HG02840 (cell line): Measurements from ENCODE around the gene KLRB1.
"Not testable (repeated sequence)": the region's sequence is repeated elsewhere in the genome, so short reads cannot be mapped to it uniquely, and the experiment has no call there.

Experiments used
- ATAC-seq: cut with Tn5 transposase; IDR thresholded peaks from one replicate; pipeline ENCODE4 v1.9.1; 2021; ENCODE audit warnings: mild to moderate bottlenecking, moderate library complexity, moderate number of reproducible peaks; ENCODE audit not compliant: unreplicated experiment, low FRiP score

The KLRB1 gene

GRCh38 chr12:9607716-9608115 is at the start of gene KLRB1:
Gene KLRB1, minus strand, starts transcription at chr12:9607916. Its CDS starts 77 bp downstream, at chr12:9607839.
- no peak for ATAC-seq

- no peak for ATAC-seq
These were observed 43.6 kb upstream of the KLRB1 start for GRCh38 chr12:9651265-9651729.

- ATAC-seq = no peak
These were observed 42.4 kb upstream of the KLRB1 start for GRCh38 chr12:9650151-9650576.

GRCh38 chr12:9649532-9649940 is 41.8 kb upstream of the KLRB1 start:
- ATAC-seq = no peak

- ATAC-seq = no peak
These were observed 41.2 kb upstream of the KLRB1 start for GRCh38 chr12:9648701-9649531.

GRCh38 chr12:9647825-9648700 is 40.3 kb upstream of the KLRB1 start:
- ATAC-seq = peak; percentile 63

- no peak for ATAC-seq
These were observed 39.4 kb upstream of the KLRB1 start for GRCh38 chr12:9646794-9647781.

GRCh38 chr12:9644985-9645551 is 37.4 kb upstream of the KLRB1 start:
- not testable (repeated sequence) for ATAC-seq

- ATAC-seq = no peak
These were observed 35.5 kb upstream of the KLRB1 start for GRCh38 chr12:9643266-9643660.

- no peak for ATAC-seq
These were observed 35.0 kb upstream of the KLRB1 start for GRCh38 chr12:9642606-9643265.

- ATAC-seq = no peak
These were observed 32.3 kb upstream of the KLRB1 start for GRCh38 chr12:9640024-9640423.

GRCh38 chr12:9636851-9637206 is 29.1 kb upstream of the KLRB1 start:
- no peak for ATAC-seq

- ATAC-seq = no peak
These were observed 28.6 kb upstream of the KLRB1 start for GRCh38 chr12:9636150-9636850.

- no peak for ATAC-seq
These were observed 27.4 kb upstream of the KLRB1 start for GRCh38 chr12:9634969-9635754.

- ATAC-seq = no peak
These were observed 26.6 kb upstream of the KLRB1 start for GRCh38 chr12:9634177-9634803.

- ATAC-seq = no peak
These were observed 25.1 kb upstream of the KLRB1 start for GRCh38 chr12:9632766-9633165.

GRCh38 chr12:9626821-9627220 is 19.1 kb upstream of the KLRB1 start:
- no peak for ATAC-seq
